HUES48 (cell line): ENCODE results near the gene ERGIC1.

ENCODE experiments used
- H3K27ac ChIP-seq: one replicate; pipeline ENCODE4 v1.7.0; 2013; ENCODE audit warnings: low read depth, low read length, inconsistent platforms
- H3K27me3 ChIP-seq: 2 replicates; pipeline ENCODE4 v1.6.1; 2013; ENCODE audit warnings: mild to moderate bottlenecking, low read length; ENCODE audit not compliant: control insufficient read depth, insufficient read depth
- H3K36me3 ChIP-seq: 2 replicates; pipeline ENCODE4 v1.6.1; 2013; ENCODE audit warnings: low read length; ENCODE audit not compliant: control insufficient read depth, insufficient read depth
- H3K4me1 ChIP-seq: 2 replicates; pipeline ENCODE4 v1.6.1; 2013; ENCODE audit warnings: mild to moderate bottlenecking, low read length; ENCODE audit not compliant: control insufficient read depth, insufficient read depth
- H3K4me3 ChIP-seq: 2 replicates; pipeline ENCODE4 v1.5.1; 2013; ENCODE audit warnings: mild to moderate bottlenecking, low read depth, low read length
- H3K9ac ChIP-seq: 2 replicates; pipeline ENCODE4 v1.6.1; 2013; ENCODE audit warnings: mild to moderate bottlenecking, low read depth, low read length, moderate library complexity
- H3K9me3 ChIP-seq: 2 replicates; pipeline ENCODE4 v1.6.1; 2013; ENCODE audit warnings: low read length; ENCODE audit not compliant: control insufficient read depth, insufficient read depth

The ERGIC1 gene

DNA sequence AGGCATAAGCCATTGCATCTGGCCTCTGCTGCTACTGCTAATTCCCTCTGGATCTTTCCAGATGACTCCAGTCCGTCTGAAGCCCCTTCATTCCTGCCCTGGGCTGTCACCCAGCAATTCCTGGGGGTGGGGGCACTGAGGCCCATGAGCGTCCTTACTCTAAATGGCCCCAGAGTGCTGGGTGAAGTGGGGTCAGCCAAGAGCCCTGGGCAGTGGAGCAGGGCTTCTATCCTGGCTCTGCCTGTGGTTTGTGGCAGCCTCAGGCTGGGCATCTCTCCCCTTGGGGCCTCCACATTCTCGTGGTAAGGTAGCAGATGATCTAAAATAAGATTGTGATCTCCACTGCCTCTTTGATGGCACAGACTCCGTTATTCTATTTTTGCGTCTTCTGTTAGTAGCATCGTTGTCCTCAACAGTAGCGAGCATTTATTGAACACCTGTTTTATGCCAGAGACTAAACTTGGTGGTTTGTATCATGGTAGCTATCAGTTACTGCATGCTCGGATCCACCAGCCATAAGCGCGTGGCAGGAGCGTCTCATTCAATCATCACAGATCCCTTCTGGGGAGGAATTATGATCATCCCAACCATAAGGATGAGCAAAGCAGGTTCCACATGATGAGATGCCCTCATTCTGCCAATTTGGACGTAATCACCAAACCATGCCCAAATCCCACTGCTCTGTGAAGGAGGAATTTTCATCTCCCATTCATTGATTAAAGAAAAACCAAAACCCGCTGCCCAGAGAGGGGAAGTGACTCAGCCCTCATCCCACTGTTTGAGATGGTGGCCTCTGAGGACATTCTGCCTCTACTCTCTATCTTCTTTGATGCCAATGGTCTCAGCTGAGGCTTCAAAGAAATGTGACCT, 41.1 kb upstream of the ERGIC1 start:
- no peaks in the 10 kb centered on the region for H3K9me3 ChIP-seq
- no peak overlapping the region for H3K9ac ChIP-seq
- peaks cover 12% of the 10 kb centered on the region; the same call in 1 of the 2 replicates for H3K4me1 ChIP-seq
- no peaks in the 10 kb centered on the region for H3K27me3 ChIP-seq
- no peak overlapping the region for H3K4me3 ChIP-seq
- no peak overlapping the region for H3K27ac ChIP-seq
- H3K36me3 ChIP-seq, result no peaks in the 10 kb centered on the region

- Histone ChIP-seq H3K36me3 (no peaks in the 10 kb centered on the region), H3K4me3 (no peak overlapping the region), H3K27me3 (no peaks in the 10 kb centered on the region), H3K27ac (no peak overlapping the region), H3K9me3 (no peaks in the 10 kb centered on the region), H3K9ac (no peak overlapping the region), H3K4me1 (peaks cover 10% of the 10 kb centered on the region; the same call in 1 of the 2 replicates)
Observed at GRCh38 chr5:172793577-172794488, 40.2 kb upstream of the ERGIC1 start.

- H3K36me3 ChIP-seq, result no peaks in the 10 kb centered on the region
- H3K9me3 ChIP-seq, result no peaks in the 10 kb centered on the region
- H3K27me3 ChIP-seq, result no peaks in the 10 kb centered on the region
- 0 out of 2 replicates have a peak, but pooled peaks cover 4% of the 10 kb centered on the region for H3K4me1 ChIP-seq
- no peak overlapping the region for H3K9ac ChIP-seq
- H3K4me3 ChIP-seq, result no peak overlapping the region
- H3K27ac ChIP-seq, result no peak overlapping the region
Observed at GRCh38 chr5:172795318-172795977, 38.6 kb upstream of the ERGIC1 start.

DNA sequence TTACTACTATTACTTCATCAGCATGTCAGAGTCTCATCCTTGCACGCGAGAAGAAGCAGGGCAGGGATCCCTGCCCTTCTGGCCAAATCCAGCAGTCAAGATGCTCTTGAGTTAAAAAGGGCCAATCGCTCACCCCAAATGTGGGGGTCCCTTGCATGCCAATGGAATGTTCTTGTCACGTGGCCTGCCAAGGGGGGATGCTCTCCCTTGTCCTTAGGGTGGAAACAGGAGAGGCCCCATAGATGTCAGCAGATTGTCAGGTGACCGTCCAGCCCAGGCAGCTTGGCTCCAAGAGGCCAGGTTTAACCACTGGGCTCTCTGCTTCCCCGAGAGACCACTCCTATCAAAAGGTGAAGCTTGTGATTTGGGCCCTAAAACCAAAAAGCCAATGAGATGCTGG, 37.7 kb upstream of the ERGIC1 start:
- H3K36me3 ChIP-seq, result no peaks in the 10 kb centered on the region
- H3K4me3 ChIP-seq, result no peak overlapping the region
- no peak overlapping the region for H3K27ac ChIP-seq
- H3K9ac ChIP-seq, result no peak overlapping the region
- no peaks in the 10 kb centered on the region for H3K27me3 ChIP-seq
- 0 out of 2 replicates have a peak, but pooled peaks cover 4% of the 10 kb centered on the region for H3K4me1 ChIP-seq
- no peaks in the 10 kb centered on the region for H3K9me3 ChIP-seq

DNA sequence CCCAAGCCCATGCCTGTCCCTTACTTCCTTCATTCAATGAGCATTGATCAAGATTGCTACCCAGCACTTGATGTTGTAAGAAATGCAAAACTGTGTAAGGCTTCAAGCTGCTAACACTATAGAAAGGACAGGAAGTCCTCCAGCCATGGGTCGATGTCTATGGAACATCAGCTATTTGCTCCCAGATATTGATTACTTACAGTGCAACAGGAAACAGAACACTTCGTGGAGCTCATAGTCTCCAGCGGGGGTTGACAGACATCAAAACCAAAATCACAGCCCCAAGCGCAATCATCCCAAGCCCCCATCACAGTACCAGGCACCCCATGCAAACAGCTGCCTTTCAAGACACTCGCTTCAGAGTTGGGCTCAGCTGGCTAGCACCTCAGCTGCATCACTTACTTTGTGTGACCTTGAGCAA, 36.3 kb upstream of the ERGIC1 start:
- Histone ChIP-seq H3K27me3 (no peaks in the 10 kb centered on the region), H3K9ac (no peak overlapping the region), H3K4me3 (no peak overlapping the region), H3K27ac (no peak overlapping the region), H3K9me3 (no peaks in the 10 kb centered on the region), H3K36me3 (no peaks in the 10 kb centered on the region), H3K4me1 (0 out of 2 replicates have a peak, but pooled peaks cover 4% of the 10 kb centered on the region)

GRCh38 chr5:172798422-172799215, 35.4 kb upstream of the ERGIC1 start:
- no peaks in the 10 kb centered on the region for H3K27me3 ChIP-seq
- H3K4me3 ChIP-seq, result no peak overlapping the region
- no peak overlapping the region for H3K27ac ChIP-seq
- H3K36me3 ChIP-seq, result no peaks in the 10 kb centered on the region
- no peaks in the 10 kb centered on the region for H3K9me3 ChIP-seq
- H3K9ac ChIP-seq, result no peak overlapping the region
- H3K4me1 ChIP-seq, result 0 out of 2 replicates have a peak, but pooled peaks cover 4% of the 10 kb centered on the region

DNA sequence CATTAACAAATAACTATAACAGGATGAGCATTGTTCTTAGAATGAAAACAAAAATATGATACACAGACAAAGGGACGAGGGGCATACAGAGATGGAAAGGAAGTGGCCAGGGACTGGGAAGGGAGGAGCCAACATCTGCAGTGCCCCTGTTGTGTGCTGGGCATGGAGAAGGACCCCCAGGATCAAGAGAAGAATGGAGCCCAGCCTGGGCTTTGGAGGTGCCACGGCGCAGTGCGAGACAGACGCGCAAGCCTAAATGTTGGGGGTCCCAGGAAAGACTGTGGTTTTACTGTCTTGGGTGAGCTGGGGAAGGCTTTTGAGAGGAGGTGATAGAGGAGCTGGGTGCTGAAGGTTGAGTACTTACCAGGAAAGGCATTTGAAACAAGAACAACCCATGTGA, 34.6 kb upstream of the ERGIC1 start:
- no peak overlapping the region for H3K9ac ChIP-seq
- no peaks in the 10 kb centered on the region for H3K27me3 ChIP-seq
- no peaks in the 10 kb centered on the region for H3K9me3 ChIP-seq
- H3K36me3 ChIP-seq, result no peaks in the 10 kb centered on the region
- H3K4me1 ChIP-seq, result 0 out of 2 replicates have a peak, but pooled peaks cover 4% of the 10 kb centered on the region
- no peak overlapping the region for H3K4me3 ChIP-seq
- no peak overlapping the region for H3K27ac ChIP-seq

DNA sequence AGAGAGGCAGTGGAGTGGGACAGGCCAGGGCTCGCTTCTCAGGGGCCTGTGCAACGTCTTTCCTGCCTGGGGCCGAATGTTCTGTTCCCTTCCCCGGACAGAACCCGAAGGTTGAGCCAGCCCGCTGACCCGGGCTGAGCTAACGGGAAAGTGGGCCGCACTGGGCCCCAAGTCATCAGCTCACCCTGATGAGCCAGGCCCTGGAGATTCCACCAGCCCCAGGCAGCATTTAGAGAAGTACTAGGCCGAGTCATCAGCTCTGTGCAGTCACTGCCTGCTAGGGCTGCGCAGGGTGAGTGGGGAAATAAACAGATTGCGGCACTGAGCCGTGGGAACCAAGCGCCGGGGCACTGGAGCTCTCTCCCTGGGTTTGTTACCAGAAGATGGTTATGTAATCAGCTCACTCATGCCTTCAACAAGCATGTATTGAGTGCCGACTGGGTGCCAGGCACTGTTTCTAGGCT, 33.9 kb upstream of the ERGIC1 start:
- Histone ChIP-seq H3K27me3 (no peaks in the 10 kb centered on the region), H3K4me1 (0 out of 2 replicates have a peak, but pooled peaks cover 4% of the 10 kb centered on the region), H3K9me3 (no peaks in the 10 kb centered on the region), H3K27ac (no peak overlapping the region), H3K4me3 (no peak overlapping the region), H3K9ac (no peak overlapping the region), H3K36me3 (no peaks in the 10 kb centered on the region)

GRCh38 chr5:172801179-172801671, 32.8 kb upstream of the ERGIC1 start:
- Histone ChIP-seq H3K4me1 (0 out of 2 replicates have a peak, but pooled peaks cover 4% of the 10 kb centered on the region), H3K9ac (no peak overlapping the region), H3K9me3 (no peaks in the 10 kb centered on the region), H3K27me3 (no peaks in the 10 kb centered on the region), H3K4me3 (no peak overlapping the region), H3K36me3 (no peaks in the 10 kb centered on the region), H3K27ac (no peak overlapping the region)

GRCh38 chr5:172802112-172802511, 31.9 kb upstream of the ERGIC1 start:
- Histone ChIP-seq H3K9ac (no peak overlapping the region), H3K4me1 (0 out of 2 replicates have a peak, but pooled peaks cover 4% of the 10 kb centered on the region)

More at GRCh38 chr5:172802112-172802511, 31.9 kb upstream of the ERGIC1 start:
- no peak overlapping the region for H3K4me3 ChIP-seq
- no peaks in the 10 kb centered on the region for H3K9me3 ChIP-seq
- no peaks in the 10 kb centered on the region for H3K27me3 ChIP-seq
- no peak overlapping the region for H3K27ac ChIP-seq
- H3K36me3 ChIP-seq, result no peaks in the 10 kb centered on the region
